HG03558 (cell line): Measurements from ENCODE around the gene C16orf92.

ENCODE experiments used
- ATAC-seq: cut with Tn5 transposase; IDR thresholded peaks from one replicate; pipeline ENCODE4 v1.9.1; 2021; ENCODE audit warnings: moderate number of reproducible peaks; ENCODE audit not compliant: unreplicated experiment; ENCODE audit errors: extremely low read depth

Gene C16orf92

DNA sequence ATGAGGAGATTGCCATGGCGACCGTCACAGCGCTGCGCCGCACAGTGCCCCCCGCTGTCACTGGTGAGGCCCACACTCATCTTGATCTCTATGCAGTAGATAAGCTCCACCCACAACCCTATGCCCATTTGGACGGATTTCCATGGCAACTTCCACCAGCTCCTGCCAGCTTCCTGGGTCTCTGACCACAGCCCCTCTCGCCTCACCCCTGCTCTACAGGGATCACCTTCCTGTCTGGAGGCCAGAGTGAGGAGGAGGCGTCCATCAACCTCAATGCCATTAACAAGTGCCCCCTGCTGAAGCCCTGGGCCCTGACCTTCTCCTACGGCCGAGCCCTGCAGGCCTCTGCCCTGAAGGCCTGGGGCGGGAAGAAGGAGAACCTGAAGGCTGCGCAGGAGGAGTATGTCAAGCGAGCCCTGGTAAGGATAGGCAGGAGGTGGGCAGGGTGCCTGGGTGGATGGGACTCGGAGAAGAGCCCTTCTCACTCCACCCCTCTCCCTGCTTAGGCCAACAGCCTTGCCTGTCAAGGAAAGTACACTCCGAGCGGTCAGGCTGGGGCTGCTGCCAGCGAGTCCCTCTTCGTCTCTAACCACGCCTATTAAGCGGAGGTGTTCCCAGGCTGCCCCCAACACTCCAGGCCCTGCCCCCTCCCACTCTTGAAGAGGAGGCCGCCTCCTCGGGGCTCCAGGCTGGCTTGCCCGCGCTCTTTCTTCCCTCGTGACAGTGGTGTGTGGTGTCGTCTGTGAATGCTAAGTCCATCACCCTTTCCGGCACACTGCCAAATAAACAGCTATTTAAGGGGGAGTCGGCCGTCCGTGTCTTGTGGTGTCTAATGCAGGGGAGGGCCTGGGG lies 46.8 kb downstream of the C16orf92 start:
- no peak for ATAC-seq

- ATAC-seq, result no peak
Measured at GRCh38 chr16:30070490-30070889, 47.5 kb downstream of the C16orf92 start.
